ENCODE measurements around the gene PSMD4.
A peak's percentile ranks its signal among the peaks of the same experiment; 100 is the strongest.

PSMD4 gene

GRCh38 chr1:151286619-151287340 is 32.2 kb downstream of the PSMD4 start:
- no peak for ATAC-seq
- no peak for DNase-seq (ENCODE audit: low spot score in 2 of 2)
- Mint-ChIP-seq H3K9me3 (no peaks in the 10 kb centered on the region), H3K4me3 (no peak overlapping the region), H3K27ac (peak overlapping the region; percentile 74), H3K36me3 (peaks cover 95% of the 10 kb centered on the region), H3K4me1 (peaks cover 60% of the 10 kb centered on the region)

DNA sequence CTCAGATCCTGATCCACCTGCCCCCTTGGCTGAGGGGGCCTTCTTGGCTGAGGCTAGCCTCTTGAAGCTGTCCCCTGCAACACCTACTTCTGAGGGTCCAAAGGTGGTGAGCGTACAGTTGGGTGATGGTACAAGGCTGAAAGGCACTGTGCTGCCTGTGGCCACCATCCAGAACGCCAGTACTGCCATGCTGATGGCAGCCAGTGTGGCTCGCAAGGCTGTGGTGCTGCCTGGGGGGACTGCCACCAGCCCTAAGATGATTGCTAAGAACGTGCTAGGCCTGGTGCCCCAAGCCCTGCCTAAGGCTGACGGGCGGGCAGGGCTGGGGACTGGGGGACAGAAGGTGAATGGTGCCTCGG is 32.8 kb downstream of the PSMD4 start:
- Mint-ChIP-seq H3K9me3 (no peaks in the 10 kb centered on the region), H3K4me3 (no peak overlapping the region), H3K4me1 (peaks cover 60% of the 10 kb centered on the region), H3K36me3 (peaks cover 95% of the 10 kb centered on the region), H3K27ac (peak overlapping the region; percentile 74)
- ATAC-seq (no peak), DNase-seq (ENCODE audit: low spot score in 2 of 2) (no peak)

DNA sequence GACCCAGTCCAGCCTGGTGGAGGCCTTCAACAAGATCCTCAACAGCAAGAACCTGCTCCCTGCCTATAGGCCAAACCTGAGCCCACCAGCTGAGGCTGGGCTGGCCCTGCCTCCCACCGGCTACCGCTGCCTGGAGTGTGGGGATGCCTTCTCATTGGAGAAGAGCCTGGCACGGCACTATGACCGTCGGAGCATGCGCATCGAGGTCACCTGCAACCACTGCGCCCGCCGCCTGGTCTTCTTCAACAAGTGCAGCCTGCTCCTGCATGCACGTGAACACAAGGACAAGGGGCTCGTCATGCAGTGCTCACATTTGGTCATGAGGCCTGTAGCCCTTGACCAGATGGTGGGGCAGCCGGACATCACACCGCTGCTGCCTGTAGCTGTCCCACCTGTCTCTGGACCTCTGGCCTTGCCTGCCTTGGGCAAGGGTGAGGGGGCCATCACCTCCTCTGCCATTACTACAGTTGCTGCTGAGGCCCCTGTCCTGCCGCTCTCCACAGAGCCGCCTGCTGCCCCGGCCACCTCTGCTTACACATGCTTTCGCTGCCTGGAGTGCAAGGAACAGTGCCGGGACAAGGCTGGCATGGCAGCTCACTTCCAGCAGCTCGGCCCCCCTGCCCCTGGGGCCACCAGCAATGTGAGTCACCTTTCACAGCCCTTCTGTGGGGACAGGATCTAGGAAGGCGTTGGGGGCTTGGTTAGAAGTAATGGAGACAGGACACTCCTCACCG is 33.4 kb downstream of the PSMD4 start:
- DNase-seq (ENCODE audit: low spot score in 2 of 2), result no peak
- Mint-ChIP-seq H3K4me3 (no peak overlapping the region), H3K9me3 (no peaks in the 10 kb centered on the region), H3K27ac (peak overlapping the region; percentile 91), H3K36me3 (peaks cover 99% of the 10 kb centered on the region), H3K4me1 (peaks cover 58% of the 10 kb centered on the region)
- no peak for ATAC-seq

DNA sequence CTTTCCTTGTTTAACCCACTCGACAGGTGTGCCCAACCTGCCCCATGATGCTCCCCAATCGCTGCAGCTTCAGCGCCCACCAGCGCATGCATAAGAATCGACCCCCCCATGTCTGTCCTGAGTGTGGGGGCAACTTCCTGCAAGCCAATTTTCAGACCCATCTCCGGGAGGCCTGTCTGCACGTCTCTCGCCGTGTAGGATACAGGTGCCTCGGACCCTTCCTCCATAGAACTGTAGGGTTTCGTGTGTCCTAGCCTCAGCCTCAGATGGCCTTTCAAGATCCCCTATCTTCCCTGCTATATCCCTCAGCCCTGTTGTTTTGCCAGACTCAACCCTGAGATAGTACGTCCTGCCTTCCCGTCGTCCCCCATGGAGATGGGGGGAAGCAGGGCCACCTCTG is 34.0 kb downstream of the PSMD4 start:
- ATAC-seq (no peak), DNase-seq (ENCODE audit: low spot score in 2 of 2) (no peak)
- Mint-ChIP-seq H3K27ac (peak overlapping the region; percentile 91), H3K4me3 (no peak overlapping the region), H3K4me1 (peaks cover 53% of the 10 kb centered on the region), H3K9me3 (no peaks in the 10 kb centered on the region), H3K36me3 (peaks cover 99% of the 10 kb centered on the region)

- Mint-ChIP-seq H3K36me3 (peaks cover 99% of the 10 kb centered on the region), H3K27ac (peak overlapping the region; percentile 91), H3K4me1 (peaks cover 45% of the 10 kb centered on the region), H3K4me3 (no peak overlapping the region), H3K9me3 (no peaks in the 10 kb centered on the region)
- ATAC-seq (no peak), DNase-seq (ENCODE audit: low spot score in 2 of 2) (no peak)
Observed at GRCh38 chr1:151289080-151289935, 34.8 kb downstream of the PSMD4 start.

- H3K4me3 Mint-ChIP-seq, result no peak overlapping the region
- H3K36me3 Mint-ChIP-seq, result peaks cover 99% of the 10 kb centered on the region
- no peaks in the 10 kb centered on the region for H3K9me3 Mint-ChIP-seq
- ATAC-seq (no peak), DNase-seq (ENCODE audit: low spot score in 2 of 2) (no peak)
- peak overlapping the region; percentile 91 for H3K27ac Mint-ChIP-seq
- H3K4me1 Mint-ChIP-seq, result peaks cover 40% of the 10 kb centered on the region
Observed at GRCh38 chr1:151289991-151290708, 35.6 kb downstream of the PSMD4 start.

- peaks cover 99% of the 10 kb centered on the region for H3K36me3 Mint-ChIP-seq
- H3K27ac Mint-ChIP-seq, result peak overlapping the region; percentile 91
- DNase-seq (ENCODE audit: low spot score in 2 of 2) (no peak), ATAC-seq (peak; percentile 17)
- no peaks in the 10 kb centered on the region for H3K9me3 Mint-ChIP-seq
- peaks cover 38% of the 10 kb centered on the region for H3K4me1 Mint-ChIP-seq
- H3K4me3 Mint-ChIP-seq, result no peak overlapping the region
Observed at GRCh38 chr1:151290709-151291303, 36.3 kb downstream of the PSMD4 start.

DNA sequence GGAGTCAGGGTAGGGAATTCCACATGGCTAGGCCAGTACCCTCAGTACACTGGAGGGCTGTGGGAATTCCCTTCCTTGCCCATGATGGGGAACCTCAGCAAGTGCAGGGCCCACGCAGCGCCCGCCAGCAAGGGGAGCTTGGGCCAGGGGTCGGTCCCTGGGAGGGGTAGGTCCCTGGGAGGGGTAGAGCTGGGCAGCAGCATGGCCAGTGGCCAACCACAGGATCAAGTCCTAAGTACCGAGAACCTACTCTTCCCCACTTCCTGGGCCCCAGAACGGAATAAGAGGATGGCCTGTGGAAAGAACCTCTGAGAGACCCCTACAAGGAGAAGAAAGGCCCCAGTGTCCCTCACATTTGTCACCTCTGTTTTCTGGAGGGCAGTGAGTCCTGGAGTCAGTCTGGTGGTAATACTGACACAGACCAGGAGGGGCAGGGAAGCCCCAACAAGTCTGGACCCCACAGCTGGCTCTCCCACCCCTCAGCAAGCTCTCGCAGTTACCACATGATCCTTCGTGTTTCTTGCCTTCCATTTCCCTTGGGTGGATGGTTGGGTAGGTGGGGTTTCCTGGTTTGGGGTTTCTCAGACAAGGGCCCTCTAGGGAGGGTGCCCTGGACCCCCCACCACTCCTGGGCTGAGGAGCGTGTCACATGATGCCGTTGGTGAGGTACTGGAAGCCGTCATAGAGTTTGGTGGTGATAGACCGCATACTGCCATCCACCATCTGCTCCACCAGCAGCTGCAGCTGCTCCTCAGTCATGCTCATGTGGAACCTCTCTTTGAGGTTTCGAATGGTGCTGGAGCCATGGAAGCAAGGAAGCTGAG is 37.9 kb downstream of the PSMD4 start:
- peak; percentile 11 for ATAC-seq
- peak overlapping the region; percentile 70 for H3K27ac Mint-ChIP-seq
- H3K9me3 Mint-ChIP-seq, result no peaks in the 10 kb centered on the region
- H3K4me1 Mint-ChIP-seq, result peaks cover 27% of the 10 kb centered on the region
- no peak for DNase-seq (ENCODE audit: low spot score in 2 of 2)
- peaks cover 99% of the 10 kb centered on the region for H3K36me3 Mint-ChIP-seq
- no peak overlapping the region for H3K4me3 Mint-ChIP-seq

- Mint-ChIP-seq H3K4me3 (no peak overlapping the region), H3K36me3 (peaks cover 99% of the 10 kb centered on the region), H3K9me3 (no peaks in the 10 kb centered on the region), H3K27ac (peak overlapping the region; percentile 70), H3K4me1 (peaks cover 27% of the 10 kb centered on the region)
- ATAC-seq, result no peak
- DNase-seq (ENCODE audit: low spot score in 2 of 2), result no peak
Observed at GRCh38 chr1:151293093-151293492, 38.6 kb downstream of the PSMD4 start.

- ATAC-seq (no peak), DNase-seq (ENCODE audit: low spot score in 2 of 2) (no peak)
- Mint-ChIP-seq H3K4me3 (no peak overlapping the region), H3K9me3 (no peaks in the 10 kb centered on the region), H3K36me3 (peaks cover 99% of the 10 kb centered on the region), H3K4me1 (peaks cover 9% of the 10 kb centered on the region), H3K27ac (peak overlapping the region; percentile 79)
Observed at GRCh38 chr1:151294742-151295462, 40.4 kb downstream of the PSMD4 start.

DNA sequence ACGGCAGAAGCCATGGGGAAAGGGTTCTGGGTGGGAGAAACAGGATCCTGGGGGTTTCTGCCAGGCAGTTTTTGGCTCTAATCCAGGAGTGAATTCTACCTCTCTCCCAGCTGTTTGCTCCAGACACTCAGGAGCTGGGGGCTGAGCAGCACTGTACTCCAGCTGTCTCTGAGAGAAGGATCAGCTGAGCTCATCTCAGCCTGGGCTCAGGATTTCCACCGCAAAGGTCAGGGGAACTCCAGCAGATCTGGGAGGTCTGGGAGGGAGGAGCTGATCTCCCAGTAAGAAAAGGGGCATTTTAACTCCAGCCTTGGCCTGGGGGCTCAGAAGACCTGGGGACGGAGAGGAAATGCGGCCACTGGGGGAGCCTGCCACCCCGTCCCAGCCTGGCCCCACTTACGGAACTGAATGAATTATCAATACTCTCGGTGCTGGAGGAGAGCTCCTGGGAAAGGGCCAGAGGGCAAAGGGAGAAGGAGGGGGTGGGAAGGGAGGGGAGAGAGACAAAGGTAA is 55.3 kb downstream of the PSMD4 start:
- Mint-ChIP-seq H3K4me3 (no peak overlapping the region), H3K27ac (peak overlapping the region; percentile 98), H3K36me3 (peaks cover 97% of the 10 kb centered on the region)

DNA sequence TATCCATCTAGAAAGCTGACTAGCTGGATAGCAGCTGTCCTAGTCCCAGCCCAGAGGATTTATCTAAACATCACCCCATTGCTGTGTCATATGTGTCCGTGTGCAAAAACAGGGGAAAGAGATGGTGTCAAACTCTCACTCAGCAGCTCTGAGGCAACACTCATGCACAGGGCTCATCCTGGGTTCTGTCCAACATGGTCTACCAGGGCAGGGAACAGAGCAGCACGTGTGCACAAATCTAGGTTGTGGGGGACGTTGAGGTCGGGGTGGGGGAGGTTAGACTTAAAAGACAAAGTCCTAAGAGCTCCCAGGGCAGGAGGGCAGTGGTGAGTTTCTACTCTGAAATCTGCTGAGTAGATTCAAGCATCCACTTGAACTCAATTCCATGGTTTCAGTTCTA is 56.5 kb downstream of the PSMD4 start:
- Mint-ChIP-seq H3K36me3 (peaks cover 97% of the 10 kb centered on the region), H3K4me3 (peak overlapping the region; percentile 59), H3K27ac (peak overlapping the region; percentile 98), H3K4me1 (peaks cover 47% of the 10 kb centered on the region), H3K9me3 (no peaks in the 10 kb centered on the region)
- DNase-seq (ENCODE audit: low spot score in 2 of 2) (no peak), ATAC-seq (no peak)

More for the DNA sequence above, 55.3 kb downstream of the PSMD4 start:
- ATAC-seq (no peak), DNase-seq (ENCODE audit: low spot score in 2 of 2) (no peak)
- Mint-ChIP-seq H3K9me3 (no peaks in the 10 kb centered on the region), H3K4me1 (peaks cover 47% of the 10 kb centered on the region)

DNA sequence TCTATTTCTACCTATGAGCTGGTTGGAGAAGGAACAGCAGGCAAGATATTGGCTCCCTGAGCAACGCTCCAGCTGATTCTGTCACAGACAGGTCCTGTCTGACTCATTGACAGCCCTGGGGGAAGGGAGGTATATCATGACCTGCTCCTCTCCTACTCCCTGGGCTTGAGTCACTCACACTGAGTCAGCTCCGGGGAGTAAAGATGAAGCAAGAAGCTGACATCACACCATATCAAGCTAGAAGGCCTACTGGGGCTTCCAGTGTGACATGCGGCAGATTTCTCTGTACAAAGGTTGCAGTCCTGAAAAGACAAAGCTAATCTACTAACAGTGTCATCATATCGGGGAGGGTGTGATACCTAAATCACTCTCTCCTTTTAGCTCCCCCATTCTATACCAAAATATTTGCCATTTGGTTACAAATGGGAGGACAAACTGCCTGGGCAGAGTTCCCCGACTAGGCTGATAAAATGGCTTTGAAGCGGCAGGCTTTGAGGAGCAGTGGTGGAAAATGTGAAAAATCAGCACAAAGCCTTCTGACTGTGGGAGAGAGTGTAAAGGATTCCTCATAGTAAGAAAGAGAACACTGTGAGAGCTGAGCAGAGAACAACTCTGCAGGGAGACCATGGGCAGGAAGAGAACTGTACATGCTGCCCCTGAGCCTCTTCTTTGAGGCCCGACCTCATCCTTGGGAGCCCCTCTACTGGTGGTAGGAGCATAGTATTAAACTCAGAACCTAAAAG is 57.2 kb downstream of the PSMD4 start:
- Mint-ChIP-seq H3K27ac (peak overlapping the region; percentile 98), H3K4me1 (peaks cover 47% of the 10 kb centered on the region), H3K4me3 (peak overlapping the region; percentile 59), H3K36me3 (peaks cover 97% of the 10 kb centered on the region), H3K9me3 (no peaks in the 10 kb centered on the region)
- DNase-seq (ENCODE audit: low spot score in 2 of 2) (peak; percentile 51 to 80), ATAC-seq (peak; percentile 100)
